Peyer's patch (tissue), 4 donors: Measurements from ENCODE around the gene CCNT1.

Experiments
- CTCF ChIP-seq, 6 experiments: fragments of 450-650 bp in 4 of 6; fragments of 200-600 bp in 2 of 6; sonication (generic) in 1 of 6; IDR thresholded peaks; one replicate each; pipeline ENCODE4 v1.5.1; 2017 to 2019; ENCODE audit warnings: antibody characterized with exemption in 6 of 6, mild to moderate bottlenecking in 3 of 6, moderate library complexity in 1 of 6
- POLR2A ChIP-seq, 2 donors: fragments of 450-650 bp; IDR thresholded peaks; one replicate each; pipeline ENCODE4 v1.5.1; 2017; ENCODE audit warnings: antibody characterized with exemption in 2 of 2, mild to moderate bottlenecking in 2 of 2, moderate library complexity in 2 of 2

- TF ChIP-seq POLR2A (IDR thresholded peaks at IDR 0.05) (no peak), CTCF (IDR thresholded peaks at IDR 0.05) (no peak)
These were observed 42.2 kb upstream of the CCNT1 start for GRCh38 chr12:48758737-48759136.
